ENCODE data around the gene CCDC61.

DNA sequence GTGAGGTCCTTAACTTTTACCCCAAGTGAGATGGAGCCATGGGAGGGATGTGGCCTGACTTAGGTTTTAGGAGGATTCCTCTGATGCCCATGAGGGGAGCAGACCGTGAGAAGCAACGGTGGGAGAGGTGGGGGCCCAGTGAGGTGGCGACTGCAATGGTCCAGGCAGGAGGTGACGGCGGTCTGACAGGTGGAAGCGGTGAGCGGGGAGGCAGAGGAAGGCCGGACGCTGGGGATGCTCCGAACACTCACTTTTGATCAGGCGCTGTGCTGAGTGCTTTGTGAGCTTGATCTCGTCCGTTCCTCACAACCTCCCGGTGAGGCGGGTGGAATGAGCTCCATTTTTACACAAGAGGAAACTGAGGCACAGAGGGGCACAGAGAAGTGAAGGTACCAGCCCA lies 33.2 kb upstream of the CCDC61 start:
- TF ChIP-seq, protein P1, sequence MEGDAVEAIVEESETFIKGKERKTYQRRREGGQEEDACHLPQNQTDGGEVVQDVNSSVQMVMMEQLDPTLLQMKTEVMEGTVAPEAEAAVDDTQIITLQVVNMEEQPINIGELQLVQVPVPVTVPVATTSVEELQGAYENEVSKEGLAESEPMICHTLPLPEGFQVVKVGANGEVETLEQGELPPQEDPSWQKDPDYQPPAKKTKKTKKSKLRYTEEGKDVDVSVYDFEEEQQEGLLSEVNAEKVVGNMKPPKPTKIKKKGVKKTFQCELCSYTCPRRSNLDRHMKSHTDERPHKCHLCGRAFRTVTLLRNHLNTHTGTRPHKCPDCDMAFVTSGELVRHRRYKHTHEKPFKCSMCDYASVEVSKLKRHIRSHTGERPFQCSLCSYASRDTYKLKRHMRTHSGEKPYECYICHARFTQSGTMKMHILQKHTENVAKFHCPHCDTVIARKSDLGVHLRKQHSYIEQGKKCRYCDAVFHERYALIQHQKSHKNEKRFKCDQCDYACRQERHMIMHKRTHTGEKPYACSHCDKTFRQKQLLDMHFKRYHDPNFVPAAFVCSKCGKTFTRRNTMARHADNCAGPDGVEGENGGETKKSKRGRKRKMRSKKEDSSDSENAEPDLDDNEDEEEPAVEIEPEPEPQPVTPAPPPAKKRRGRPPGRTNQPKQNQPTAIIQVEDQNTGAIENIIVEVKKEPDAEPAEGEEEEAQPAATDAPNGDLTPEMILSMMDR (IDR thresholded peaks at IDR 0.05) = no peak
- TF ChIP-seq POLR2A (IDR thresholded peaks at IDR 0.05) = no peak
- no peak for TF ChIP-seq POLR2AphosphoS5 (IDR thresholded peaks at IDR 0.05)

Data from breast epithelium (tissue), 3 donors.